Placental epithelial cell (primary cell): ENCODE results near the gene CCL27. TPM values are rescaled to one million over a fixed set of nuclear protein-coding genes. Genes with fewer than 3 reads are reported as not detected.

Source experiments
- small RNA-seq: library from RNA; depleted of rRNA; stranded (forward); fragments of <200 nt; gene quantifications from one replicate; pipeline ENCODE3, GENCODE V24; 2012
- total RNA-seq: library from RNA; depleted of rRNA; stranded (reverse); fragments of >200 nt; gene quantifications from 2 replicates; pipeline ENCODE4 v1.2.3, GENCODE V29; 2012

The CCL27 gene, protein sequence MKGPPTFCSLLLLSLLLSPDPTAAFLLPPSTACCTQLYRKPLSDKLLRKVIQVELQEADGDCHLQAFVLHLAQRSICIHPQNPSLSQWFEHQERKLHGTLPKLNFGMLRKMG
- total RNA-seq = not detected in 2 replicates

DNA sequence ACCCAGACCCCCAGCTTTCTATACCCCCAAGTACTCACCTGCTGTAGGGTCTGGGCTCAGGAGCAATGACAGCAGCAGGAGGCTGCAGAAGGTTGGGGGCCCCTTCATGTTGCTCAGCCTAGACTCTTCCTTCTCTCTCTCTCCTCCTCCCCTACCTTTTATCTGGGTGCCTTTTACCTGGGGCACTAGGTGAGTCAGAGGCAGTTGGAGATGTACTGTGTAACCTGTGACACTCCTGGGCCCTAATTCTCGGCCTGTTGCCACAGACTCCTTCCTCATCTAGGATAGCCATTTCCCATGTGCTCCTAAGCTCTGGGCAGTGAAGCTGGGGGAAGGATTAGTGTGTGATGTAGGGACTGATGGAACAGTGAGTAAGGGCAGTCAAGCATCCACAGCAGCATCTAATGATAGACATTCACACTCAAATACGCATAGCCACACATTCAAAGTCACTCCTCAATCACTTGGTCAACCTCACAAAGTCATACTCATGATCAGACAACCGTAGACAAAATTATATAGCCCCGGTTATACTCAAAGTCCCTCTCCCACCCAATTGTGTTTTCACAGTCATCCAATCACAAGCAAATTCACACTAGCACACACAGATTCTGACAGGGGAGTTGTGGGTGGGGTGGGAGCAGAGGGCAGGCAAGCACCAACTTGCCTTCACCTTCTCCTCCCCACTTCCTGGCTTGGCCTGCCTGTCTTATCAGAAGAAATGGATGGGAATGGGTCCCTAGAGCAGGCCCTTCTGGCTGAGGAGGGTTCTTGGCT is at the start of gene CCL27:
Gene CCL27, minus strand, starts transcription at position 132 of the 777 bp plus-strand sequence. Its CDS starts 24 bp downstream, at position 108.

DNA sequence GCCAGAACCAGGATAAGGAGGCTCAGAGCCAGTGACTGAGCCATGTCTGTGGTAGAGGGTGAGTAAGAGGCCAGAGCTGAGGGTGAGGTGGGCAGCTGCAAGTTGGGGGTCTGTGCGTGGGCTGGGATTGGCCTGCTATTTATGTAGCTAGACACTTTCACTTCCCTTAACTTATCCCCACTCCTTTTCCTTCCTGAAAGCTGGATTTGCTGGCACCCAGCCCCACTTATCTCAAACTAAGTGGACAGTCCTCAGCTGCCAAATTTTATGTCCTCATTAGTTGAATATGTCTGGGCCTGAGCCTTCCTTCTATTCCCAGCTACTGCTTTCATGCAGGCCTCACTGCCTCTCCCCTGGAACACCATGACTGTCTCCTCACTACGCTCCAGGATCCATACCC is 47.6 kb upstream of the CCL27 start, which contains the start of gene CCL21:
Gene CCL21, minus strand, starts transcription at position 114 of the 400 bp plus-strand sequence. Its CDS starts 70 bp downstream, at position 44.

DNA sequence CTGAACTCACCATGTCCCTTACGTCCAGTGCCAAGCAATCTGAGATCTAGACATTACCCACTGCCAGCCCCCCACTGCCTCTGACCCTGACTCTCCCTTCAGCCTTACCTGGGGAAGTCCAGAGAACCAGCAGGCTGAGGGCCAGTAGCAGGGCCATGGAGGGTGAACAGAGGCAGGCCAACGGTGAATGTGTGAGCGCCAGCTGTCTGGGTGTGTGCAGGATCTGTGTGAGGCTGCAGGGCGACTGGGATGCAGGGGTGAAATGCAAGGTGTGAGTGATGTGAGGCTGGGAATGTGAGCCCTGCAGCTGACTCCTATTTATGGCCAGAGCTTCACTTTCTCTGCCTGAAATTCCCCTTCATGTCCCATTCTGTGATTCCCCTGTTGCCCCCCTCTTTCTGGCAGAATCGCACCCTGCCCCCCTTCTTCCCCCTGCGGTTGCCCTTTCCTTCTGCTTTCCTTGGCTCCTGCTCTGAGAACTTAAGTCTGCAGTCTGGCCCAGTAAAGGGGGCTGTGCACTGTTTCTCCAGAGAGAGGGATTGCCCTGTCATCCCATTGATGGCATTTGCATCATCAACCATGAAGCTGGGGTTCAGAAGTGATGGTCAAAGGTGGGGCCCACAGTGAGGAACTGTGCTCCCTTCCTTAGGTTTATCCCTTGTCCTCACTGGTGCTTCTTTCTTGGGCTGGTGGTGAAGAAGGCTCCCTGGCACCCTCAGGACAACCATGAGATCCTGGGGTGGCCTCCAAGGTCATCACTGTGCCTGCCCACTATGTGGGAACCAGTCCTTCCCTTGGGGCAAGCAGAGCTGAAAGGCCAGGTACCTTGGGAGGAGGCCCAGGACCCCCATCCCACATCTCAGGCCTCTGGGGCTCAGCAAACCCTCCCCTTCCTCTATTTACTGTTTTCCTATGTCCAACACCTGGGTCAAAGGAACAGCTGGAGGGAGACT is 28.8 kb upstream of the CCL27 start, which contains the start of gene CCL19:
Gene CCL19, minus strand, starts transcription at position 294 of the 953 bp plus-strand sequence. Its CDS starts 137 bp downstream, at position 157.

DNA sequence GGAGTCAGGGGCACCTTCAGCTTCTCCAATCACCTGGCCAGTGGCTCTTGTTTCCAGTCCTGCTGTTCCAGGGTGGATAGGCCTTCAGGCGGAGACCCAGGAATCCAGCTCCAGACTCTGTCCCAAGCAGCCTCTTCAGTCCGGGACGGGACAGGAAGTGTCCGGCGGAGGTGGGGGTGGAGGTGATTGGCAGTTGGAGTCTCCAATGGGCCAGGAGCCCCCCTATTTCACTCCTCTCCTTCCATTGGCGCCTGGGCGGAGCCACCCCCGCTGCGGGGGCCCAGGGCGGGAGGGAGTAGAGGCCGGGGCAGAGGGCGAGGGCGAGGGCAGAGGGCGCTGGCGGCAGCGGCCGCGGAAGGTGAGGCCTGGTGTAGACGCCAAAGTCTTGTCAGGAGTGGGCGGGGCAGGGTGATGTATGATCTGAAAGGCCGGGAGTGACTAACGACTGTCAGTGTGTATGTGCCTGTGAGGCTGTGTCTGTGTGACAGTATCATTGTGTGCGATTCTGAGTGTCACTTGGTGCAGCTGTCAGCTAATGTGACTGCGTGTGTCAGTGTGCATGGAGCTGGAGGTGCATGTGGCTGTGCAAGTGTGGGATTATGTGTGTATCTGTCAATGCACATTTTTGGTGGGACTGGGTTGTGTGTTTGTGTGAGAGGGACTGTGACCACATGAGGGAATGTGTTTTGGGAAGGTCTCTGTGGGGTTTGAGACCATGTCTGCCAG is 10.4 kb downstream of the CCL27 start, which contains the start of gene IL11RA:
Gene IL11RA, plus strand, starts transcription at position 310 of the 726 bp plus-strand sequence. CDS start 3,033 bp downstream, outside the sequence.

DNA sequence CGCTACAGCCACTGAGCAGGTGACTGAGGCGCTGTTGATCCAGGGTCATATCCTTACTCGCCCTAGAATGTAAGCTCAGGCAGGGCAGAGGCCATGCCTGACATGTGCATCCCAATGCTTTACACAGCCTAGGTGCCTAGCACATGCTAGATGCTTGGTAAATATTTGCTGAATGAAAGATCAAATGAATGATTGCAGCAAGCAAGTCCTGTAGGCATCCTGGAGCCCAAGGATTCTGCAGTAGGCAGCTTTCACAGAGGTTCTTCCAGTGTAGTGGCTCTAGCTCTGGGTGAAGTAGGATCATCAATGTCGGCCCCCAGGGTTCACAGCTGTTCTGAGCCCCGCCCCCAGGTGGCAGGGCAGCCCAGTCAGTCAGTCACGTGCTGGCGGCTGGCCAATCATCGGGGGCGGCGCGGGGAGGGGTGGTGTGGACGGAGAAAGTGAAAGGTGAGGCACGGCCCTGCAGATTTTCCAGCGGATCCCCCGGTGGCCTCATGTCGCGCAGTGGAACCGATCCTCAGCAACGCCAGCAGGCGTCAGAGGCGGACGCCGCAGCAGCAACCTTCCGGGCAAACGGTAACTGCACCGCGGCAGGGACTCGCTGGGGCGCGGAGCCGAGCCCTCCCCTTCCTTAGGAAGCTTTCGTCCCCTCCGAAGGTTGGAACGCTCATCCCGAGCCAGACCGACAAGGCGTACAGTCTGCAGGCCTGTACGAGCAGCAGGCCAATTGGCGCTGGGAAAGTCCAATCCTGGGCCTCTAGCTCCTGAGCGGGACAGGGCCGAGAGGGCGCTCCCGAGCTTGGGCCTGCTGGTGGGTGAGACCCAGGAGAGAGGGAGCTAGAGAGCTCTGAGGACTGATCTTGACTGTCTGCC is 16.0 kb downstream of the CCL27 start, which contains the start of gene GALT:
Gene GALT, plus strand, starts transcription at position 465 of the 873 bp plus-strand sequence. Its CDS starts 30 bp downstream, at position 495.

DNA sequence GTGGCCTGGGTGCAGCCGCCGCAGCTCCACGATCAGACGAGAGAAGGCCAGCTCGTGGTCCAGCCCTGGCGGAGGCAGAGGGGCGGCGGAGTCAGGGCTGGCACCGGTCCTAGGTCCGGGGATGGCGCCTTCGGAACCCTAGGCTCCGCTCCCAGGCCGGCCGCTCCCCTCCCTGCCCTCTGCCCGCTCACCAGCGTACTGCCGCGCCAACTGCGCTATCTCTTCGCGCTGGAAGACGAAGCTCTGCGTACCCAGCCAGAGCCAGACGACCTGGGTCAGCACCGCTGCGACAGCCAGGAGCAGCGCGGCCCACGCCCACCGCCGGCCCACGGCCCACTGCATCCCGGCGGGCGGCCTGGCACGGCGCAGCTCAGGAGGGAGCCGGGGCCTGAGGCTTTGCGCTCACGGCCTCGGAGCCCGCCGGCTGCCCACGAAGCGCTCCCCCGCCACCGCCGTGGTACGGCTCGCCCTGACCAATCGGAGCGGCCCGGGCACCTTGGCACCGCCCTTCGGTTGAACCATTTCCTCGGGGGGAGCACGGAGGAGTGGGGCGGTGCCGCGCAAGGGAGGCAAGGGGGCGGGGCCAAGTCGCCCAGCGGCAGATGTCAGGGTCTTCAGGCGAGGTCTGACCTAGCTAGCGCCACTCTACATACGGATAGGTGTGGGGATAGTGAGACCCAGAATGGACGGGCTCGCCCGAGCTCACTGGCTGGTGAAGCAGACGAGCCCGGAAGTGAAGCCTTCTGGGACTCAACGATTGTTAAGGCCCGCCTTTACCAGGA is 24.9 kb downstream of the CCL27 start, which contains the start of gene SIGMAR1:
Gene SIGMAR1, minus strand, starts transcription at position 432 of the 782 bp plus-strand sequence. Its CDS starts 90 bp downstream, at position 342.

DNA sequence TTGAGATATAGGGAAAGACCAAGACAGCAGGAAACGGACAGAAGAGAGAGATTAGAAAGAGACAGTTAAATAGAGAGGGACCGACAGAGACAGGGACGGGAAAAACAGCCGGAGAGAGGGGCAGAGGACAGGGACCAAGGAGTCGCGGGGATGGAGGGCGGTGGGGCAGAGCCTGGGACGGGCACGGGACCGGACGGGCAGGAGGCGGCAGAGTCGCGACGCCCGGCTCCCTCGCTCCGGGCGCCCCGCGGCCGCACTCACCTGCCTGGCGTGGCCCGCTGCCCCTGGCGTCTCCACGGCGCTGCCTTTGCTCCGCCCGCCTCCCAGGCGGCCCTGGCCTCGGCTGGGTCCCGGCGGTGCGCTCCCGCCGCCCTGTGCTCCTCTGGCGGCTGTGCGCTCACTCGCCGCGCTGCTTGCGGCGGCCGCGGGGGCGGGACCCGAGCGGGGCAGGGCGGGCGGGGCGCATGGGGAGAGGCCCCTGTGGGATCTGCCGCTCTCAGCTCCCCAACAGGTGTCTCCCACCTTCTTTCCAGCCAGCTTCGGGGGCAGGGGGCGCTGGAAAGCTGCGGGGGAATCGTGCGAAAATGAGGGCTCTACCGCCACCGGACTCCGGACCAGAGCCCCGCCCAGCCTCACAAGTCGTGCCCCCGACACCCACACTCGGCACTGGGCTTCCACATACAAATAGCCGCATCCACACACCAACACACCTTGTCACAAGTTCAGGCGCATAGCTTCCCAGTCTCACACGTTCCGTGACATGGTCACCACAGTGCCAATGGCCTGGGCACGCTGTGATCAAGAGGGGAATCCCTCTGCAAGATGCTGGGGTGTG is 33.6 kb downstream of the CCL27 start, which contains the start of gene ARID3C:
Gene ARID3C, minus strand, starts transcription at position 411 of the 835 bp plus-strand sequence. CDS start 1,052 bp downstream, outside the sequence.

DNA sequence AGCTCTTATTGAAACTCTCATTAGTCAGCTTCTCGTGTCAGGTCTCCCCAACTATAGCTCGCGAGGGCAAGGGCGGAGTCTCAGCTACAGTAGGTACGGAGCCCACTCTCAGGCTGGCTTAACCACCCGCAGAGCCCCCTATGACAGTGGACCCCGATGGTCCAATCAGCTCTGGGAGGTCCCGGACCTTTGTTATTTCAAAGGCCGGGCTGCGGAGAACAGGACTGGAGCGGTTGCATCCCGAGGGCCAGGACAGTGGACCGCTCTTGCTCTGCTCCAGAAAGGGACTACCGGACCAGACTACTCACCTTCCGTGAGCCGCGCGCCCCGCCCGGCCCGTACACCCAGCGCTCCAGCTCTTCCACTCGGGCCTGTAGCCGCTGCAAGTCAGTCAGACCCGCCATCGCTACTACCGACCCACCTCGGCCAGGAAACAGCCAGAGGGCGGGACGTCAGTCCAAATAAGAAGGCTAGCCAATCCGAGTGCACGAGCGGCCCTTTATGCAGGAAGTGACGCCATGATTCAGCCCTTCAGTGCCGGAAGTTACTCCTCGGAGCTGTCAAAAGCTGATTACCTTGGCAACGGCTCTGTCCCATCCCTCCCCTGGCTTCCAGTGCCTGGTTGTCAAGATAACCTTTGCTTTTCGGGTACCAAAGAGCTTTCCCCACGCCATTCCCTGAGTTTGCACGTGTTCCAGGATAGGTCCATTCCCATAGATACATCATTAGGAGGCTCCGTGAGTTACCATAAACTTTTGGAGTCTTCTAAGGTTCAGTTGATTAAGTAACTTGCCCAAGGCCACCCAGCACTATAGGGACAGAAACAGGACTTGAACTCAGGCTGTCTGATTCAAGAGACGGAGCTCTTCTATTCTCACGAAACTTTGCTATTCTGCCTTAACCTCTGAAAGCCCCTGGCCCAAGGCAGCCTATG is 42.1 kb downstream of the CCL27 start, which contains the start of gene DCTN3:
Gene DCTN3, minus strand, starts transcription at position 435 of the 934 bp plus-strand sequence. Its CDS starts 31 bp downstream, at position 404.

Small RNA genes within 50 kb of the gene (small RNA-seq; reads per million reads assigned to genes)
- gene CCL27 = not detected

Other genes starting within 250 kb of the CCL27 start
- gene FAM219A, start 204.1 kb downstream of the CCL27 start, total RNA-seq = 7.9 and 14.2 TPM in 2 replicates
- 1.2 TPM in 1 of 2 replicates, not detected in the other for gene DNAI1, start 203.9 kb downstream of the CCL27 start, total RNA-seq
- gene ENHO, start 139.7 kb downstream of the CCL27 start, total RNA-seq = not detected in 2 replicates
- gene CNTFR, start 72.9 kb downstream of the CCL27 start, total RNA-seq = not detected in 2 replicates
- gene RPP25L, start 50.6 kb downstream of the CCL27 start, total RNA-seq = 16.1 and 32.2 TPM in 2 replicates
- 102 and 104 TPM in 2 replicates for gene DCTN3, start 42.2 kb downstream of the CCL27 start, total RNA-seq
- gene ARID3C, start 33.6 kb downstream of the CCL27 start, total RNA-seq = not detected in 2 replicates
- 46.3 and 71.0 TPM in 2 replicates for gene SIGMAR1, start 24.9 kb downstream of the CCL27 start, total RNA-seq
- 70.6 and 84.8 TPM in 2 replicates for gene GALT, start 16.0 kb downstream of the CCL27 start, total RNA-seq
- gene IL11RA, start 10.5 kb downstream of the CCL27 start, total RNA-seq = 22.6 and 37.7 TPM in 2 replicates
- not detected in 2 replicates for gene CCL19, start 28.6 kb upstream of the CCL27 start, total RNA-seq
- not detected in 2 replicates for gene CCL21, start 47.5 kb upstream of the CCL27 start, total RNA-seq